ENCODE results near the gene FGF1. TPM values are rescaled to one million over a fixed set of nuclear protein-coding genes. Genes with fewer than 3 reads are reported as not detected.

Gene FGF1
- total RNA-seq, 1 experiment from 2014 or later = 3.2 TPM

DNA sequence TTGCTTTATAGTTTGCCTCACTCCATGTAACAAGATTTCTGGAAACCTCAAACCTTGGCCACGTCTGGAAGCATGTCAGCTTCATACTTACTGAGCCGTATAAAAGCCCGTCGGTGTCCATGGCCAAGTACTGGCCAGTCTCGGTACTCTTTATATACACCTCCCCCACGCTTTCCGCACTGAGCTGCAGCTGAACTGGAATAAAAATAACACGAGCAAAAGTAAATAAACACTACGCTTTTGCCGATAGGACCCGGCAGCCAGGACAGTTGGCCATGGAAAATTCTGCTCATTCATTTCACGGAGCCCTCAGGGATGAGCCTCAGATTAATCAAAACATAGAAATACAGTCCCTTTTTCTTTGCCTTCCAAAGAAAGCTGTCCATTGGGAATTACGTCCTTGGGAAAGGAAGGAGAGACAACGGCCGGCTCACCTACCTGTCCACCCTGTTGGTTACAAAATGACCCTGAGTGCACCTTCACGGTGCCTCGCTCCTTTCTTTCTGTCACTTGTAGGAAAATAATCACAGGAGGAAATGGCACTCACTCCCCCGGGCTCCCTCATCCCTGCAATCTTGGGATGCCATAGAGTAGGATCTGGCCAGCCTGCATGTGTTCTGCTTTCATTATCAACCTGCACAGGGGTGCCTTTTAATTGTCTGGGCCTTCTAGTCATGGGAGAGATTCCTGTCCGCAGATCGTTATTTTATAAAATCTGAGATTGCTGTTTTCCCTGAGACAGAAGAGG lies 85.1 kb downstream of the FGF1 start:
- Histone ChIP-seq H3K23ac (ENCODE audit: insufficient read length, low read depth, low read length) (no peak overlapping the region), H3K27ac (ENCODE audit: insufficient read length, low read depth, low read length) (no peak overlapping the region), H3K9me3 (ENCODE audit: control insufficient read depth, low read depth, low read length) (no peaks in the 10 kb centered on the region), H3K4me2 (ENCODE audit: insufficient read depth, insufficient read length, low read length) (no peak overlapping the region), H2AK5ac (ENCODE audit: insufficient read length, low read length) (no peak overlapping the region), H2AFZ (ENCODE audit: low read length) (no peak overlapping the region), H4K20me1 (ENCODE audit: control insufficient read depth, insufficient read depth, insufficient read length) (no peaks in the 10 kb centered on the region), H3K4ac (ENCODE audit: low read depth, low read length) (no peak overlapping the region), H2BK12ac (ENCODE audit: insufficient read length, low read depth, low read length) (no peak overlapping the region), H2BK20ac (ENCODE audit: low read depth, low read length, poor library complexity, severe bottlenecking) (no peak overlapping the region), H3K56ac (ENCODE audit: insufficient read length, low read depth, low read length) (no peak overlapping the region), H3K23me2 (ENCODE audit: insufficient read length, low read depth, low read length, poor library complexity, severe bottlenecking) (no peaks in the 10 kb centered on the region), H2BK5ac (ENCODE audit: insufficient read length, low read length) (no peak overlapping the region), H3K9ac (ENCODE audit: extremely low read depth, insufficient read length, low read length) (no peak overlapping the region), H3K4me1 (ENCODE audit: insufficient read depth, low read length) (no peaks in the 10 kb centered on the region; the same call in 1 of the 2 replicates), H3K18ac (ENCODE audit: insufficient read length, low read depth, low read length) (no peak overlapping the region), H3K27me3 (ENCODE audit: insufficient read depth, low read length) (no peaks in the 10 kb centered on the region), H3K79me1 (ENCODE audit: insufficient read depth, low read depth, low read length, poor library complexity, severe bottlenecking) (no peaks in the 10 kb centered on the region), H3K14ac (ENCODE audit: insufficient read depth, low read length) (no peak overlapping the region), H4K5ac (ENCODE audit: insufficient read length, low read depth, low read length) (no peak overlapping the region), H3K79me2 (ENCODE audit: insufficient read depth, low read length) (no peaks in the 10 kb centered on the region), H2BK15ac (ENCODE audit: low read depth, low read length) (no peak overlapping the region), H4K91ac (ENCODE audit: insufficient read length, low read depth, low read length) (no peak overlapping the region), H3T11ph (ENCODE audit: low read length) (no peak overlapping the region), H2BK120ac (ENCODE audit: low read depth, low read length, poor library complexity, severe bottlenecking) (no peak overlapping the region), H4K8ac (replicated peaks; ENCODE audit: insufficient read length, low read depth, low read length) (no peak overlapping the region)
- no peaks in the 10 kb centered on the region for H3K9me3 Mint-ChIP-seq
- no peaks in the 10 kb centered on the region; a peak in 1 of 7 replicates for H3K36me3 Mint-ChIP-seq (ENCODE audit: insufficient read depth in 1 of 3, low read depth in 3 of 3)
- H3K27me3 Mint-ChIP-seq (ENCODE audit: low read depth) = no peaks in the 10 kb centered on the region
- WGBS (ENCODE audit: extremely low coverage, insufficient read length, low lambda C conversion rate) = no CpG with 5 or more reads among the region's 20 CpGs
- H3K27ac Mint-ChIP-seq = peak overlapping the region in 1 of 3 experiments; percentile 21; a peak in 1 of 7 replicates
- TF ChIP-seq, protein P1, sequence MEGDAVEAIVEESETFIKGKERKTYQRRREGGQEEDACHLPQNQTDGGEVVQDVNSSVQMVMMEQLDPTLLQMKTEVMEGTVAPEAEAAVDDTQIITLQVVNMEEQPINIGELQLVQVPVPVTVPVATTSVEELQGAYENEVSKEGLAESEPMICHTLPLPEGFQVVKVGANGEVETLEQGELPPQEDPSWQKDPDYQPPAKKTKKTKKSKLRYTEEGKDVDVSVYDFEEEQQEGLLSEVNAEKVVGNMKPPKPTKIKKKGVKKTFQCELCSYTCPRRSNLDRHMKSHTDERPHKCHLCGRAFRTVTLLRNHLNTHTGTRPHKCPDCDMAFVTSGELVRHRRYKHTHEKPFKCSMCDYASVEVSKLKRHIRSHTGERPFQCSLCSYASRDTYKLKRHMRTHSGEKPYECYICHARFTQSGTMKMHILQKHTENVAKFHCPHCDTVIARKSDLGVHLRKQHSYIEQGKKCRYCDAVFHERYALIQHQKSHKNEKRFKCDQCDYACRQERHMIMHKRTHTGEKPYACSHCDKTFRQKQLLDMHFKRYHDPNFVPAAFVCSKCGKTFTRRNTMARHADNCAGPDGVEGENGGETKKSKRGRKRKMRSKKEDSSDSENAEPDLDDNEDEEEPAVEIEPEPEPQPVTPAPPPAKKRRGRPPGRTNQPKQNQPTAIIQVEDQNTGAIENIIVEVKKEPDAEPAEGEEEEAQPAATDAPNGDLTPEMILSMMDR (conservative IDR thresholded peaks at IDR 0.05) = no peak
- H3K4me1 Mint-ChIP-seq = peaks cover 23 to 27% of the 10 kb centered on the region in 2 experiments
- no peak for DNase-seq
- H3K4me3 Mint-ChIP-seq = no peak overlapping the region
